Naive thymus-derived CD4-positive, alpha-beta T cell (primary cell): ENCODE measurements around the gene ZNF358. TPM values are rescaled to one million over a fixed set of nuclear protein-coding genes. Genes with fewer than 3 reads are reported as not detected.

ENCODE experiments used
- ATAC-seq: fragments of 150-1000 bp; cut with Tn5 transposase; 2 replicates; pipeline ENCODE4 v1.10.0; 2021; ENCODE audit warnings: mild to moderate bottlenecking, moderate library complexity
- CTCF ChIA-PET: fragments of 350-600 bp; sonication (Branson Sonifier 250); formaldehyde crosslinking; loops from one replicate; lab custom pipeline; 2021; ENCODE audit warnings: antibody characterized with exemption; lab: Charles Lee
- POLR2A ChIA-PET: fragments of 350-600 bp; sonication (Branson Sonifier 250); formaldehyde crosslinking; loops from one replicate; lab custom pipeline; 2021; ENCODE audit warnings: antibody characterized with exemption, inconsistent platforms; lab: Charles Lee
- DNase-seq, 9 donors: peaks; one replicate each; pipeline versions ENCODE4 v3.0.0 to v3.0.0-alpha.2; 2020 to 2022; ENCODE audit warnings: mixed read lengths in 1 of 9
- H3K27ac ChIP-seq: one replicate; pipeline ENCODE4 v1.7.0; 2013; ENCODE audit warnings: mild to moderate bottlenecking, low read depth, low read length, moderate library complexity
- H3K27me3 ChIP-seq, 2 donors: one replicate each; pipeline ENCODE4 v1.7.0; 2013; ENCODE audit warnings: low read length in 2 of 2, mild to moderate bottlenecking in 2 of 2, moderate library complexity in 2 of 2; ENCODE audit not compliant: control insufficient read depth in 2 of 2, insufficient read depth in 2 of 2
- H3K36me3 ChIP-seq, 3 experiments: 1 replicate in 2 of 3; 2 replicates in 1 of 3; pipeline ENCODE4 v1.7.0; 2013; ENCODE audit warnings: low read length in 3 of 3, mild to moderate bottlenecking in 3 of 3, moderate library complexity in 1 of 3; ENCODE audit not compliant: insufficient read depth in 3 of 3, control insufficient read depth in 2 of 3
- H3K4me1 ChIP-seq, 2 donors: one replicate each; pipeline ENCODE4 v1.7.0; 2013; ENCODE audit warnings: low read length in 2 of 2, mild to moderate bottlenecking in 2 of 2, moderate library complexity in 1 of 2; ENCODE audit not compliant: control insufficient read depth in 2 of 2, insufficient read depth in 2 of 2
- H3K4me3 ChIP-seq: 2 replicates; pipeline ENCODE4 v1.7.0; 2013; ENCODE audit warnings: mild to moderate bottlenecking, low read length
- H3K9me3 ChIP-seq, 3 experiments: 1 replicate in 2 of 3; 2 replicates in 1 of 3; pipeline ENCODE4 v1.7.0; 2013; ENCODE audit warnings: low read length in 3 of 3; ENCODE audit not compliant: control insufficient read depth in 2 of 3
- H3K27ac Mint-ChIP-seq, 9 donors: one replicate each; pipeline ENCODE4 v1.8.0; 2020 to 2022; ENCODE audit warnings: mixed read lengths in 9 of 9, mild to moderate bottlenecking in 8 of 9, moderate library complexity in 5 of 9, inconsistent platforms in 2 of 9
- H3K27me3 Mint-ChIP-seq, 5 donors: one replicate each; pipeline ENCODE4 v1.8.0; 2021 to 2022; ENCODE audit warnings: mixed read lengths in 5 of 5, mild to moderate bottlenecking in 1 of 5
- H3K36me3 Mint-ChIP-seq, 5 donors: one replicate each; pipeline ENCODE4 v1.8.0; 2020 to 2022; ENCODE audit warnings: mixed read lengths in 5 of 5, mild to moderate bottlenecking in 3 of 5, inconsistent platforms in 1 of 5
- H3K4me1 Mint-ChIP-seq, 7 donors: one replicate each; pipeline ENCODE4 v1.8.0; 2020 to 2022; ENCODE audit warnings: mixed read lengths in 7 of 7, mild to moderate bottlenecking in 3 of 7, inconsistent platforms in 1 of 7
- H3K4me3 Mint-ChIP-seq, 10 donors: one replicate each; pipeline ENCODE4 v1.8.0; 2020 to 2022; ENCODE audit warnings: mild to moderate bottlenecking in 10 of 10, mixed read lengths in 10 of 10, moderate library complexity in 6 of 10, inconsistent platforms in 2 of 10
- H3K9me3 Mint-ChIP-seq, 11 donors: one replicate each; pipeline ENCODE4 v1.8.0; 2020 to 2022; ENCODE audit warnings: mixed read lengths in 11 of 11, mild to moderate bottlenecking in 4 of 11, inconsistent platforms in 1 of 11, moderate library complexity in 1 of 11
- intact Hi-C, 2 donors: fragments of 100-400 bp; cut with micrococcal nuclease; formaldehyde crosslinking; loops; one replicate each; pipeline ENCODE4 v1.15.1; 2023
- polyA plus RNA-seq, 2 donors: library from polyadenylated mRNA; unstranded; fragments of 300-500 nt; fragmentation: Illumina TruSeq; gene quantifications; one replicate each; pipeline ENCODE4 v1.2.3, GENCODE V29; 2021
- total RNA-seq, 6 experiments: library from RNA in 5 of 6; stranded (reverse) in 5 of 6; gene quantifications; 1 replicate in 5 of 6; 2 replicates in 1 of 6; pipeline ENCODE4 v1.2.3 and lab custom pipeline; 2021 to 2026

The ZNF358 gene
- total and polyA plus RNA-seq, 7 experiments from 2014 or later: 1.4 to 10.1 (median 7.1) TPM

GRCh38 chr19:7516333-7516732, 430 bp downstream of the ZNF358 start:
- H3K9me3 ChIP-seq: no peaks in the 10 kb centered on the region
- peaks cover 0 to 4% (median 0%) of the 10 kb centered on the region in 5 donors for H3K36me3 Mint-ChIP-seq
- peaks cover 0 to 43% (median 10%) of the 10 kb centered on the region in 5 donors for H3K27me3 Mint-ChIP-seq
- peaks cover 7 to 26% (median 17%) of the 10 kb centered on the region in 7 donors for H3K4me1 Mint-ChIP-seq
- no peak overlapping the region for H3K27ac ChIP-seq
- H3K4me1 ChIP-seq: peaks cover 0 to 9% of the 10 kb centered on the region in 2 donors
- H3K4me3 Mint-ChIP-seq: peak overlapping the region; percentile 60 to 85 (median 77)
- ChIA-PET CTCF (no interaction called here), POLR2A (interaction anchor here (0.8 kb wide), 1 partner anchor 27 kb away, joined by 3 read pairs; no protein-coding TSS in a partner anchor)
- intact Hi-C loops: loop anchor here in 1 of 2 donors (2.0 kb wide), 1 partner anchor 18 kb away; the partner anchor contains the start of gene PNPLA6
- H3K27ac Mint-ChIP-seq: peak overlapping the region in 1 of 9 donors; percentile 27
- H3K27me3 ChIP-seq: no peaks in the 10 kb centered on the region
- H3K4me3 ChIP-seq: no peak overlapping the region
- DNase-seq: no peak
- H3K9me3 Mint-ChIP-seq: peaks cover 0 to 2% (median 0%) of the 10 kb centered on the region in 11 donors
- H3K36me3 ChIP-seq: no peaks in the 10 kb centered on the region
- ATAC-seq: no peak

- intact Hi-C loops: loop anchor here in 1 of 2 donors (2.0 kb wide), 1 partner anchor 18 kb away; the partner anchor contains the start of gene PNPLA6
- Histone ChIP-seq H3K4me1 (peaks cover under 1 to 11% of the 10 kb centered on the region in 2 donors), H3K36me3 (no peaks in the 10 kb centered on the region), H3K9me3 (no peaks in the 10 kb centered on the region), H3K27ac (no peak overlapping the region), H3K27me3 (no peaks in the 10 kb centered on the region), H3K4me3 (no peak overlapping the region)
- peaks cover 0 to 2% (median 0%) of the 10 kb centered on the region in 11 donors for H3K9me3 Mint-ChIP-seq
- peak overlapping the region; percentile 60 to 85 (median 77) for H3K4me3 Mint-ChIP-seq
- ATAC-seq (no peak), DNase-seq (no peak)
- ChIA-PET CTCF (no interaction called here), POLR2A (interaction anchor here (0.6 kb wide), 1 partner anchor 25 kb away, joined by 3 read pairs; no protein-coding TSS in a partner anchor)
- H3K36me3 Mint-ChIP-seq: peaks cover 0 to 4% (median 0%) of the 10 kb centered on the region in 5 donors
- peak overlapping the region in 2 of 9 donors; percentile 27 to 45 for H3K27ac Mint-ChIP-seq
- peaks cover 0 to 44% (median 10%) of the 10 kb centered on the region in 5 donors for H3K27me3 Mint-ChIP-seq
- peaks cover 9 to 30% (median 20%) of the 10 kb centered on the region in 7 donors for H3K4me1 Mint-ChIP-seq
These were observed 975 bp downstream of the ZNF358 start for GRCh38 chr19:7516878-7517277.

- Histone ChIP-seq H3K4me3 (no peak overlapping the region), H3K9me3 (no peaks in the 10 kb centered on the region), H3K4me1 (peaks cover 14 to 19% of the 10 kb centered on the region in 2 donors), H3K27me3 (no peaks in the 10 kb centered on the region), H3K36me3 (peaks cover 0 to under 1% (median 0%) of the 10 kb centered on the region in 3 experiments), H3K27ac (no peak overlapping the region)
- Mint-ChIP-seq H3K4me1 (peaks cover 18 to 36% (median 30%) of the 10 kb centered on the region in 7 donors), H3K36me3 (peaks cover 0 to 4% (median 0%) of the 10 kb centered on the region in 5 donors), H3K27me3 (peaks cover 0 to 35% (median 9%) of the 10 kb centered on the region in 5 donors), H3K27ac (peak overlapping the region in 1 of 9 donors; percentile 31), H3K4me3 (no peak overlapping the region), H3K9me3 (peaks cover 0 to 2% (median 0%) of the 10 kb centered on the region in 11 donors)
- ChIA-PET CTCF (interaction anchor here (0.7 kb wide), 1 partner anchor 22 kb away, joined by 3 read pairs; a partner anchor contains a TSS), POLR2A (interaction anchor here (0.6 to 5.2 kb wide), 3 partner anchors 13 to 233 kb away, joined by 3 to 78 read pairs (median 4); partner anchors contain the start of gene PNPLA6)
- ATAC-seq (no peak), DNase-seq (no peak)
- intact Hi-C loops: no loop called here
These were observed 3.6 kb downstream of the ZNF358 start for GRCh38 chr19:7519361-7520130.

- no peak overlapping the region for H3K4me3 Mint-ChIP-seq
- H3K4me1 ChIP-seq: peaks cover 14 to 19% of the 10 kb centered on the region in 2 donors
- H3K36me3 ChIP-seq: peaks cover 0 to 6% (median 0%) of the 10 kb centered on the region in 3 experiments
- peaks cover 0 to 3% (median 0%) of the 10 kb centered on the region in 5 donors for H3K36me3 Mint-ChIP-seq
- H3K27me3 ChIP-seq: no peaks in the 10 kb centered on the region
- ChIA-PET CTCF (no interaction called here), POLR2A (interaction anchor here (0.6 to 5.2 kb wide), 4 partner anchors 13 to 382 kb away, joined by 3 to 78 read pairs (median 4); partner anchors contain the start of gene PNPLA6)
- intact Hi-C loops: no loop called here
- DNase-seq (no peak), ATAC-seq (no peak)
- no peak overlapping the region for H3K4me3 ChIP-seq
- peaks cover 0 to 26% (median 4%) of the 10 kb centered on the region in 5 donors for H3K27me3 Mint-ChIP-seq
- H3K27ac Mint-ChIP-seq: no peak overlapping the region
- H3K4me1 Mint-ChIP-seq: peaks cover 18 to 35% (median 28%) of the 10 kb centered on the region in 7 donors
- no peak overlapping the region for H3K27ac ChIP-seq
- no peaks in the 10 kb centered on the region for H3K9me3 ChIP-seq
- peaks cover 0 to 2% (median 0%) of the 10 kb centered on the region in 11 donors for H3K9me3 Mint-ChIP-seq
These were observed 4.5 kb downstream of the ZNF358 start for GRCh38 chr19:7520131-7521051.

- Histone ChIP-seq H3K4me3 (peak overlapping the region; percentile 46), H3K27ac (no peak overlapping the region), H3K4me1 (peaks cover 13 to 14% of the 10 kb centered on the region in 2 donors), H3K9me3 (no peaks in the 10 kb centered on the region), H3K36me3 (peaks cover 0 to 6% (median 0%) of the 10 kb centered on the region in 3 experiments), H3K27me3 (no peaks in the 10 kb centered on the region)
- peak overlapping the region; percentile 80 to 95 (median 88) for H3K4me3 Mint-ChIP-seq
- peaks cover 0 to 21% (median 0%) of the 10 kb centered on the region in 5 donors for H3K27me3 Mint-ChIP-seq
- H3K27ac Mint-ChIP-seq: peak overlapping the region in 8 of 9 donors; percentile 61 to 95 (median 91)
- peaks cover 14 to 30% (median 23%) of the 10 kb centered on the region in 7 donors for H3K4me1 Mint-ChIP-seq
- peaks cover 0 to 2% (median 0%) of the 10 kb centered on the region in 11 donors for H3K9me3 Mint-ChIP-seq
- no peak for DNase-seq
- intact Hi-C loops: loop anchor here (1.0 kb wide), 3 partner anchors 13 to 126 kb away; partner anchors contain the start of gene PEX11G (in 1 of the 2)
- ChIA-PET CTCF (interaction anchor here (0.7 kb wide), 2 partner anchors 13 to 314 kb away, joined by 3 to 6 read pairs; partner anchors contain the start of gene PNPLA6), POLR2A (interaction anchor here (0.6 to 5.2 kb wide), 6 partner anchors 12 to 1153 kb away, joined by 3 to 78 read pairs (median 4); partner anchors contain the start of genes PET100, PNPLA6 and XAB2)
- no peak for ATAC-seq
- no peaks in the 10 kb centered on the region for H3K36me3 Mint-ChIP-seq
These were observed 5.7 kb downstream of the ZNF358 start for GRCh38 chr19:7521551-7522071.
